KOPT-K1 (cell line): ENCODE measurements around the gene SERINC3.

Experiments used
- H3K27ac ChIP-seq: fragments of 200-600 bp; sonication (generic); 2 replicates; pipeline ENCODE4 v1.5.1; 2016; ENCODE audit warnings: antibody characterized with exemption, mild to moderate bottlenecking, low read depth, low read length; ENCODE audit not compliant: poor library complexity, severe bottlenecking
- H3K36me3 ChIP-seq: fragments of 200-600 bp; sonication (generic); 2 replicates; pipeline ENCODE4 v1.5.1; 2017; ENCODE audit warnings: antibody characterized with exemption, mild to moderate bottlenecking, low read length, moderate library complexity; ENCODE audit not compliant: insufficient read depth
- H3K9me3 ChIP-seq: fragments of 200-600 bp; sonication (generic); 2 replicates; pipeline ENCODE4 v1.5.1; 2017; ENCODE audit warnings: antibody characterized with exemption, low read length, mild to moderate bottlenecking; ENCODE audit not compliant: insufficient read depth, poor library complexity, severe bottlenecking

SERINC3 gene

DNA sequence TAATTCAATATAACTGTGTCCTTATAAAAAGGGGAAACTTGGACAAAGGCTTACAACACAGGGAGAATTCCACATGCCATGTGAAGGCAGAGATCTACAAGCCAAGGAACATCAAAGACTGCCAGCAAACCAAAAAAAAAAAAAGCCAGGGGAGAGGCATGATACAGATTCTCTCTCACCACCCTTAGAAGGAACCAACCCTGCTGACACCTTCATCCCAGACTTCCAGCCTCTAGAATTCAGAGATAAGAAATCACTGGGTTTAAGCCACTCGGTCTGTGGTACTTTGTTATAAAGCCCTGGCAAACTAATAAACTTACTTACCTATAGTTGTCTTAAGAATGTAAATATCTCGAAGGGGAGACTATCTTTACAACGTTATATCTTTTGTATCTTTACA is 4.4 kb downstream of the SERINC3 start:
- H3K36me3 ChIP-seq = peaks cover 25% of the 10 kb centered on the region
- H3K27ac ChIP-seq = no peak overlapping the region
- H3K9me3 ChIP-seq = no peaks in the 10 kb centered on the region

DNA sequence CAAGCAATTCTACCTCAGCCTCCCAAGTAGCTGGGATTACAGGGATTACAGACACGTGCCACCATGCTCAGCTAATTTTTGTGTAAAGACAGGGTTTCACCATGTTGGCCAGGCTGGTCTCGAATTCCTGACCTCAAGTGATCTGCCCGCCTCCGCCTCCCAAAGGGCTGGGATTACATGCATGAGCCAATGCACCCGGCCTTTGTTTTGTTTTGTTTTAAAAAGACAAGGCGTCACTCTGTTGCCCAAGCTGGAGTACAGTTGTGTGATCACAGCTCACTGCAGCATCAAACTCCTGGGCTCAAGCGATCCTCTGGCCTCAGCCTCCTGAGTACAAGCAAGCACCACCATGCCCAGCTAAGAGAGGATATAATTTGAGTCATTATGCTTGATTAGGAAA is 5.4 kb downstream of the SERINC3 start:
- no peaks in the 10 kb centered on the region for H3K9me3 ChIP-seq
- H3K27ac ChIP-seq = no peak overlapping the region
- peaks cover 34% of the 10 kb centered on the region for H3K36me3 ChIP-seq

DNA sequence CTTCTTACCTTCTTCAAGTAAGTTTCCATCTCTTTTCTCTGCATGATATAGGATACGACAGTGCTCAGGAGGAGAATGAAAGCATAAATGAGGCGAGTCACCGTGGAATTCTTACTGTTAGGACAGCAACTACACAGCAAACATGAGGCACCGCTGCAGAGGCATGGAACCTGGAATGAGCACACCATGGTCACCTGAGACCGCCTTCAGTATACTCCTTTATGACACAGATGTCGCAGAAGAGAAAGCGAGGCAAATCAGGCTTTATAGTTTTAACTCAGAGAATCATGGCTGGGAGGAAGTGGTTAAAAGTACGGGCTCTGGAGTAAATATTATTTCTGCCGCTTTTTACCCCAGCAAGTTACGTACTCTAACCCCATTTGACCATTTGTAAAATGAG is 8.0 kb downstream of the SERINC3 start:
- no peaks in the 10 kb centered on the region for H3K9me3 ChIP-seq
- H3K27ac ChIP-seq = no peak overlapping the region
- H3K36me3 ChIP-seq = peaks cover 60% of the 10 kb centered on the region

DNA sequence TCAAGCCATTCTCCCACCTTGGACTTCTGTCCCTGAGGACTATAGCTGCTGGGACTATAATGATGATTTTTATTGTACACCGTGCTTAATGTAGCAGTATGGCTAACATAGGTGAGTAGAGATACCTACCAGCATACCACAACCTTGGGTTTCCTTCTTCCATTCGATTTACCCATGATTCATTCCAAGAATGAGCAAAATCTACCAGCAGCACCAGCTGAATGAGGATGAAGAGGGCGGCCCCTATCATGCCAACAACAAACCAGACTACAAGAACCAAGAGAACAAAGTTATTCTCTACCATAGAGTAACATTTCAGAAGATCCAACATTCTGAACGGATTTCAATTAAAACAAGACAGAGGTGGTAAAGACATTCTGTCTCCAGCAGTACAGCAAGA is 12.1 kb downstream of the SERINC3 start:
- Histone ChIP-seq H3K27ac (no peak overlapping the region), H3K9me3 (no peaks in the 10 kb centered on the region), H3K36me3 (peaks cover 95% of the 10 kb centered on the region)

DNA sequence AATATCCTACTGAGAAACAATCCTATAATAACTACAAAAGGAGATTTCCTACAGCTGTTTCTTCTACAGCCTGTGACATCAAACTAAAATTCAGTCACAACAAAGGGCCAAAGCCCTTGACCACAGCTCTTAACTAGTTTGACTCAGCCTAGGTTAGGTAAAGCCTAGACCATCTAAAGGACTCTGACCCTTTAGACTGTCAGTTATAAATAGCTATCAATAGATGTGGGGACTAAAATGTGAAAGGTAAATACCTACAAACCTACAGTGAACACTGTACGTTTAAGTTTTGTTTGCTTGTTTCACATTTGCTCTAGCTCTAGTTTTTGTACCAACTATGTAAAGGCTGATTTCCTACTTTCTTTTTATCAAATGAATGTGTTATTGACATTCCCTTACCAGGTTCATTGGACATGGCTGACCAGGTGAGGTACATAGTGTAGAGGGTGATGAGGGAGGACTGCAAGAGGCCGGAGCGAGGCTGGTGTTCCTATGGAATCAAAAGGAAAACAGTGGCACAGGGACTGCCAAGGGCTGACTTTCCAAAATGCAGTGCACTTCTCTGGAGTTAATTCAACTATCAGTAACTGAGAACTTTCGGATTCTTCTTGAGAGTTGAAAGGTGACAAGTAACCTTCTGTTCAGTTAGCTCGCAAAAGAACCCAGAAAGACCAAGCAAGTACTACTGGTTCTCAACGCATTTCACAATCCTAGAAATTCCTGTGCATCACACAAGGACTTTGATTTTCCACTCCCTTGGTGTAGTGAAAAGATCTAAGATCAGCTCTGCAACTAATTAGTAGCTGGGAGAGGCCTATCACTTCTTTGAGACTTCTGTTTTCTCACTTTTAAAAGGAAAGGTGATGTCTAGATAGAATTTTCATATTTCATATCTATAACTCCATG is 17.2 kb downstream of the SERINC3 start:
- Histone ChIP-seq H3K36me3 (peaks cover 100% of the 10 kb centered on the region), H3K9me3 (no peaks in the 10 kb centered on the region), H3K27ac (no peak overlapping the region)

DNA sequence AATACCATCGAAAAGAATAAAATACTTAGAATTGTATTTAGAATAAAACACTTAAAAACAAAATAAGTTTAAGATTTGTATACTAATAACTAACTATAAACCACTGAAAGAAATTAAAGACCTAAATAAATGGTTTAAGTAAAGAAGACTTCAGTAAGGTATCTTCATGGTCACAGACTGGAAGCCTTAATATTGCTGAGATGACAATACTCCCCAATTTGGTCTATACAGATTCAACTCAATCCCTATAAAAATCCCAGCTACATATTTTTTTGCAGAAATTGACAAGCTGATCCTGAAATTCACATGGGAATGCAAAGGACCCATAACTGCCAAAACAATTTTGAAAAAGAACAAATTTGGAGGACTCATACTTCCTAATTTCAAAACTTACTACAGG is 18.9 kb downstream of the SERINC3 start:
- H3K36me3 ChIP-seq = peaks cover 98% of the 10 kb centered on the region
- H3K9me3 ChIP-seq = no peaks in the 10 kb centered on the region
- H3K27ac ChIP-seq = no peak overlapping the region

DNA sequence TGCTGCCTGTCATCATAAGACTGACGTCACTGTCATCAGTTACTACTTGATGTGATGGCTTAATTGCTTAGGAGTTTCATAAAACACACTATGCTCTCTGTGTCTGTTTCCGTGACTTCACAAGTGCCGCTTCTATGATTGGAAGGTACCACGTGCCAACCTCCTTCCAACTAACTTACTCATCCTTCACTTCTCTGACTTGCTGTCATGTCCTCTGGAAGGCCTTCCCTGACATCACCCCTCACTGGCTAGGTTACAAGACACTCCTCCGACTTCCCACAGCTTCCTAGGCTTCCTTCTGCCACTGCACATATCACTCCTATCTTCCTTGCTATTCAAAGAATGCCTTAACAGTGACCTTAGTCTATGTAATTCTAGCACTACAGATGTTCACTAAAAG is 20.4 kb downstream of the SERINC3 start:
- H3K27ac ChIP-seq = no peak overlapping the region

DNA sequence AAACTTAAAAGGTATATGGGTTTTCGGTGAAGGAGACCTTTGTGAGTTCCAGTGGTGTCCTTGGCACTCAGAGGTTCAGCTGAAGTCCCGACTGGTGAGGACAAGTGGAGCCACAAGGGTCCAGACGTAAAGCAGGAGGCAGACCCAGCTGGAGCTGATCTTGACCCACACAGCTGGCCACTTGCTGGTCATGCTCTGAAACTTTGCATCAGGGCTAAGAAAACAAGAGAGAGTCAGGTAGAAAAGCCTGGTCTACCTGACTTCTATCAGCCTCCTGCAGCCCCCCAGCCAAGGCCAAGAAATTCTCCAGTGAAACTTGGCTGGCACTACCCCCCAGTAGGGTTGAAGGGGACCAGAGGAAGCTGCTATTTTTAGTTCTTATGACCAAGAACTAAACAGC is 21.6 kb downstream of the SERINC3 start:
- Histone ChIP-seq H3K36me3 (peaks cover 98% of the 10 kb centered on the region), H3K9me3 (no peaks in the 10 kb centered on the region), H3K27ac (no peak overlapping the region)

More for the DNA sequence above, 20.4 kb downstream of the SERINC3 start:
- Histone ChIP-seq H3K9me3 (no peaks in the 10 kb centered on the region), H3K36me3 (peaks cover 98% of the 10 kb centered on the region)

DNA sequence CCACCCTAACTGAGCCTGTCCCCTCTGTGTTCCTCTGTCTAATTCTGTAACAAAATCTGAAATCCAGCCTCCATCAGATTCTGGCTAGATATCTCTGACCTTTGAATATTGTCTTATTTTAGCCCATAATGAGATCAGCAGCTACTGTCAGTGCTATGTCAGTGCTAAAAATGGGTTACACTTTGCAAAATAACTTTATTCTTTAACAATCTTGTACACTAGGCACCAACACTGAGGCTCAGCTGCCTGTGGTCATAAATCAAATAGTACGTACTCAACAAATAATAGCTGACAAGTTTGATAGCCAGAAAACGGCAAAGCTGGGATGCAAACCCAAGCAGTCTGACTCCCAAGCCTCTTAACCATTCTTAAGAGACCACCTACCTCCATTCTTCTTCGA is 24.1 kb downstream of the SERINC3 start:
- Histone ChIP-seq H3K9me3 (no peaks in the 10 kb centered on the region), H3K27ac (no peak overlapping the region), H3K36me3 (peaks cover 98% of the 10 kb centered on the region)

DNA sequence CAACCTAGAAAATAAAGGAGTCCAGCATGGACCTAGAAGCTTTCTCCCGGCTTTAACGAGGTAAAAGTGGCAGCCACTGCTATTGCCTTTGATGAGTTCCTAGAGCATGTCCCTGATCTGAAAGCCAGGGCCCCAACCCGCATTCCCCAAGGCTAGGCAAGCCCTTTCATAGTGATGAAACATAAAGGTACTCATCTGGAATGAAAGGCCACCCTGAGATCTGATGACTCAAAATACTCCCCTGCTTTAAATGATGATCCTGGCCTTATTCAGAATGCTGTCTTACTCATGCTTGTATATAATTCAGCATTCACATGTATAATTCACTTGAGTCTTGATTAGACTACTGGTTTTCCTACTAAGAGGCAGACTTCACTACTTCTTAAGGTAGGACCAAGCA is 24.9 kb downstream of the SERINC3 start:
- Histone ChIP-seq H3K9me3 (no peaks in the 10 kb centered on the region), H3K36me3 (peaks cover 98% of the 10 kb centered on the region), H3K27ac (no peak overlapping the region)

DNA sequence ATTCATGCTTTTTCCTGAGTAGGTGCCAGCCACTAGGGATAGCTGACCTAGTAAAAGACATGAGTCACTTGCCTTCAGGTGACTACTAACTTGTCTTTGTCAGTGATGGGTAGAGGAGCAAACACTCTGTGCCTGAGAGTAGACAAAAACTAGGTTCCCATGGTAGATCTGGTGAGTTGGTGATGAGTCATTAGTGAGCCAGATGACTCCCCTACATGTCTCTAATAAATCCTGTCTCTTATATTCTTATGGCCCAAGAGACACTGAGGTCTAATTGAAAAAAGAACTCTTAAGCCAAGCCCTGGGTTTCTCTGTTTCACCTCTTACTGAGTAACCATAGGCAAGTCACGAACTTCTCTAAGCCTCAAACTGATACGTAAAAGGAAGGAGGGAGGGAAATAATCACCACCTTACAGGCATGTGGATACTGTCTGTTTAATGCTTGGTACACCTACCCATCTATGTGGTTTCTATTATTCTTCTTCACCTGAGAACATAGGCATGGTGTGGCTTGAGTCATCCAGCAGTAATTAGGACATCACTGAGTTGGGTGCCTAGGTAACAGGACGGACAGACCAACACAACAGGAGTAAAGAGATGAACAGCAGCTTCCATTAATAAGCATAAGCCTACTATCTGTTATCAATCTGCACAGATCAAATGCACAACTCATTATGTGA is 25.9 kb downstream of the SERINC3 start:
- no peak overlapping the region for H3K27ac ChIP-seq
- H3K9me3 ChIP-seq = no peaks in the 10 kb centered on the region
- H3K36me3 ChIP-seq = peaks cover 98% of the 10 kb centered on the region

DNA sequence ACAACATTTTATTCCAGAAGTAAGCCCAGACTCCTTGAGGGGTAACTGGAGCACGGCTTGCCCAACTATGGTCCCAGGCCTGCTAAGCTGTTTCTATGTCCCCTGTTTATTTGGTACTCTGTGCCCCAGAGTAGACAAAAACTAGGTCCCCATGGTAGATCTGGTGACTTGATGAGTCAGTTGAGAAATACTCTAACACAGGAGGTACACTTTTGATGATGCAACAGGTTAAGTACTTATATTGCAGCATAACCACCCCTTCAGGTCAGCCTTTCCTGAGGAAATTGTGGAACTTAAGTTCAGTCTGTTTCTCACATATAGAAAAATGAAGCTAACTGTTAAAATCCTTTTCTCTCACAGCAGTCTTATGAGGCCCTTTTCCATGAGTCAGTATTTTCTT is 26.6 kb downstream of the SERINC3 start:
- H3K36me3 ChIP-seq = peaks cover 97% of the 10 kb centered on the region

DNA sequence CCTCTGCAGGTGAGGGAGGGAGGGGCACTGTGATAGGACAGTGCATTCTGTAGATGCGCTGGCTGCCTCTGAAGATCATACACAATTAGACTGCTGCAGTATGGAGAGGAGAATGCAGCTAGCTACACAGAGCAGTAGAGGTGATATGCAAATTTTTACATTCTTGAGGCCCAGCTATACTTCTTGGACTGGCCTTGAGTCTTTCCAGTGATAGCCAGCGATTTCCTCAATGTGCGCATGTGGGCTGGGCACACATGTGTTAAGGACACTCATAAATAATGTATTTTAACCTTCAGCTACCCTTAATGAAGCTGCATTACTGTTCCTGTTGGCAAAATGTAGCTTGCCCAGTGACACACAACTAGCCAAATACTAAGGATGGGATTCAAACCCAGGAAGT is 27.2 kb downstream of the SERINC3 start:
- Histone ChIP-seq H3K9me3 (no peaks in the 10 kb centered on the region), H3K27ac (no peak overlapping the region), H3K36me3 (peaks cover 97% of the 10 kb centered on the region)

More for the DNA sequence above, 26.6 kb downstream of the SERINC3 start:
- Histone ChIP-seq H3K9me3 (no peaks in the 10 kb centered on the region), H3K27ac (no peak overlapping the region)

DNA sequence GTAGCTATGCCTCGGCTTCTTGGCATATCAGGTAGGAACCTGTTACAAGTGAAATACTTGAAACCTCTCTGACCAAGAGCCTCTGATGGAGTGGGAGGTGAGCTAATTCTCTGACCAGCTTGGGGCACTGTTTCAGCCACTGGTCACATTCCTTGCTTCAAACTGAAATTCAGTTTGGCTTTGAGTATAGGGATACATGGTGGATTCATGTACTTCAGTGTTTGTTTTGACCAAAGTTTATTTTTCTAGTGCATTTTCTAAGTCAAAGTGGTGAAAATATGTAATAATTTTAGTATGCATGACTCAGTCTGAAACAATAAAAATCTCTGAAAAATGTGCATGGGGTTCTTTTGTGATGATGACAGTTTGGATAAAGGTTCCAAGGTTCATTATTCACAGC is 27.6 kb downstream of the SERINC3 start:
- no peak overlapping the region for H3K27ac ChIP-seq
- peaks cover 97% of the 10 kb centered on the region for H3K36me3 ChIP-seq

DNA sequence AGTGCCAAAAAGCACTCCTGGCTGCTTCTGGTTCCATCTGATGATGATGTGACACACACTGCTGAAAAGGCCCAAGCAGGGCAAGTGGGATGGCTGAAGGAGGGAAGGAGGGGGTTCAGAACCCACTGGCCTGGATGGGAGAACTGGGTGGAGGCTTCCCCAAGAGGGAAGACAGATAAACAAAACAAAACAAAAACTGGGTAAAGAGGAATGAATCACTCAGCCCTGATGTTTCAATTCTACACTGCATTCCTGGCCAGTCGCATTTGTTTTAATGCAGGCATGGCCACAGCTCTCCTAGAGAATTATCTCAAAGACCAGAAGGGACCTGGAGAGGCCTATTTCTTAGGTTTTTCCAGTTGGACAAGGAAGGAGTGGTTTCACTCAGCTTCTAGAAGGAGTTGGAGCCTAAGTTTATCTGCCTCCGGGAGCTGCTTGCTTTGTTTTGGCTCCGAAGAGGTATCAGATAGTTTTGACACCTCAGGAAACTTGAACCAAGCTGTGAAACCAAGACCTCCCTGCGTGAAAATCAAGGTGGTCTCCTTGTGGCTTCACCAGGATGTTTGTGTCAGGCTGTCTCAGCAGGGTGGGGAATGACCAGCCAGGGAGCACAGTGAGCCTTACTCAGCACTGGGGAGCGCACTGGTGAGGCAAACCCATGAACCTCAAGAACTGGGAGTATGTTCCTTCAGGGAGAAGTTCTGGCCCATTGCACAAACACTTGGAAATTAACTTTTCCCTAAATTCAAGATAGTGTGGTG is 30.1 kb downstream of the SERINC3 start:
- Histone ChIP-seq H3K36me3 (peaks cover 98% of the 10 kb centered on the region), H3K9me3 (no peaks in the 10 kb centered on the region), H3K27ac (no peak overlapping the region)

More for the DNA sequence above, 27.6 kb downstream of the SERINC3 start:
- no peaks in the 10 kb centered on the region for H3K9me3 ChIP-seq
